ENCODE results near the gene CPSF3.
"Not testable (repeated sequence)": the region's sequence is repeated elsewhere in the genome, so short reads cannot be mapped to it uniquely, and the experiment has no call there.

The CPSF3 gene

DNA sequence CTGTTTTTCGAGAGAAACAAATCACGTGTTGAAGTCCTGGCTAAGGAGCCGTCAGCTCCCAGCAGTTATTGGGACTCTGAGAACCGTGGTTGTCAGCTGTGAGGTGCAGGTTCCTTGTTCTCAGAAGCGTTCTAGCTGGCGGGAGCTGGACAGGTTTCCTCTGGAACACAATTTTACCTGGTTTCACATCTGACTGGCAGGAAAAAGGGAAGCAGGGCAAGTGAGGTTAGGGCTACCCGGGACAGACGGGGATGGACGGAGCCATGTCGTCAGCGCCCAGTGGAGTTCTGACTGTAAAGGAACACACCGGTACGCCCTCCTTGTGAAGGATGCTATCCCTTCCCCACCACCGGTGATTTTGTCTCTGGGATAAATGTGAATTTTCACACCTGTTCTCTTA lies 26.3 kb upstream of the CPSF3 start:
- DNase-seq, result no peak

GRCh38 chr2:9398251-9398650 lies 25.2 kb upstream of the CPSF3 start:
- not testable (repeated sequence) for DNase-seq

DNA sequence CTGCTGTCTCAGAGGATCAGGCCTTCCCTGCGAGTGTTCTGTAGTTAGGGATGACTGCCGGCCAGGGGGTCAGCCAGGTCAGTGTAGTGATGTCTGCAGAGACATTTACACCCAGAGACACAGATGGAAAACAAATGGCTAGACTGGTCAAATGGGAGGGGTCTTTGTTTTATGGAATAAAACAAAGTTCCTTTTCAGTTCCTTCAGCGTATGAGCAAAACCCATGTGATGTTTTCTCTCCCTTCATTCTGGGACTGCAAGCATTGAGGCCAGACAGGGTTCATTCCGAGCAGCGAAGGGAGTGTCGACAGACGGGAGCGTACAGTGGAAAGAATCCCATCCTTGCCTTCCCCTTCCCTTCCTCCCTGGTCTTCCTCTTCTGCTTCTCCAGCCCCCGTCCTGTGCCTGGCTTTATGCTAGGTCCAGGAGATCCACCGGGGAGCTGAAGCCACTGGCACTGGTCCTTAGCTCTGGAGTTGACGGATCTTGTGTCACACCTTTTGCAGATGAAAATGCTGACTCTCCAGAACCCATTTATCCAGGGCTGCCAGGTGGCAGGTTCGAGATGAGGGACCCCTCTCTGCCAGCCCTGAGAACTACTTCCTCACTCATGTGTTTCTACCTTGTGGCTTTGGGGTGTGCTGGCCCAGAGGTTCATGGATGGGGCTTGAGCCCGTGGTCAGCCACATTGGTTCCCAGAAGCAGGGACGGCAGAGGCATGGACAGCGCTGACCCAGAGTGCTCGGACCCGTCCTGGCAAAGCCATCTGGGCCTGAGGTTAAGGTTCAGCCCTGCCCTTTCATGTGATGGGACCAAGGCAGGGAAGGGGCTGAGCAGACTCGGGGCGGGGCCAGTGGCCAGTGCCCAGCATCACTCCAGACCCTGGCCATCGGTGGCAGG lies 24.3 kb upstream of the CPSF3 start:
- DNase-seq, result no peak

DNA sequence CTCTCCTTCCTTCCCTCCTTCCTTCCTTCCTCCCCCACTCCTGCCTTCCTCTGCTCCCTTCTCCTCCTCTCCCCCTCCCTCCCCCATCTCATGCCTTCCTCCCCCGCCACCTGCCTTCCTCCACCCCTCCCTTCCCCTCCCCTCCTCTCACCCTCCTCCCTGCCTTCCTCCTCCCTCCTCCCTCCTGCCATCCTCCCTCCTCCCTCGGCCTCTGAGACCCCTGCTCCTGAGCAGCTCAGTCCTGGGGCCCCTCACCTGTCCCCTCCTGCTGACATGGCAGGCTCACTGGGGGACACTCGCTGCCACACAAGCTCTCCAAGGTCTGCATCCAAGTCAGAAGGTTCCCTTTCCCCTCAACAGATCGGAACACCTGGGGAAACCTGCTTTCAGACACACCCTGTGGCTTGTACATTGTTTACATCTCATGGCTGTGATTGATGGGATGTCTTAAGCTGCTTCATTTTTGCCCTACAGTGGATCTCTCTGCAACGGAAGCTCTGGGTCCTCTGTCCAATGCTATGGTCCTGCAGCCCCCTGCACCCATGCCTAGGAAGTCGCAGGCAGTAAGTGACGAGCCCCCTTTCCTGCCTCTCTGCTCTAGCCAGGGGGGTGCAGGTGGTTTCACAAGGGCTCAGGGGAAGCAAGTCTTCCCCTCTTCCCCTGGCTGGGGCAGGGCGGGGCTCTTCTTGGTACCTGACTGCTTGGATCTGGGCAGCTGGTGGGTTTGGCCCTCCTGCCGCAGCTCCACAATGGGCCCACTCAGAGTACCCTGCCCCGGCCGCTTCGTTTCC lies 23.0 kb upstream of the CPSF3 start:
- no peak for DNase-seq

GRCh38 chr2:9401059-9401547 lies 22.4 kb upstream of the CPSF3 start:
- DNase-seq, result no peak

- no peak for DNase-seq
These were observed 21.6 kb upstream of the CPSF3 start for GRCh38 chr2:9401646-9402371.

DNA sequence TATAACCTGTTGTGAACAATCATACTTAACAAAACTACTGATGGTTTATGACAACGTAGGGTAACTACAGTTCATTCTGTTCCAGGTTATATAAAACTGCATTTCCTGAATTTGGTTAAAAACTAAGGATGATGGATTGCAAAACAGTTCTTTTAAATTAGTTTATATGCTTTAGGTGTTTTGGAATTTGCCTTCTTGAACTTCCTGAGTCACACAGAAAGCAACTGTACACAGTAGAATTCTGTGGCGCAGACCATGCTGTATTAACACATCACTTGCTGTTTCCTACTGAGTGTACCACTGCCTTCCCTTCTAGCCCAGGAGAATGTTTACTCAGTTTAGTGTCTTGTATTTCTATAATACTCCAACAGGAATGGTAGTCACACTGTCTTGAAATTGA lies 19.5 kb upstream of the CPSF3 start:
- no peak for DNase-seq

DNA sequence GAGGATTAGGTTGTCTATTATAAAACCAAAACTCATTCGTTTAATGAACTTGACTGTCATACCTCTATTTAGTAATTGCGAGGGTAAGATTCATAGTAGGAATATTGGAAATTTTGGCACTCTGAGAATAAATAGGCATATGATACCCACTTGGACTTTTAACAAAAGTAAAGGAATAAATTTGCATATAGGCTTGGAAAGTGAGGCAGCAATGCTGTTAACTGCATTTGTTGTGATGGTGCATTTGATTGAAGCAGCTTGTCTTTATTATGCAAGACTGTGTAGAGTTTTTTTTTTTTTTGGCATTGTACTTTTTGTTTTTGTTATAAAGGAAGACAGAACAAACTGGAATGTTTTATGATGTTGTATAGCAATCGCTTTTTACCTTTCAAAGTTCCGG lies 19.0 kb upstream of the CPSF3 start:
- no peak for DNase-seq

DNA sequence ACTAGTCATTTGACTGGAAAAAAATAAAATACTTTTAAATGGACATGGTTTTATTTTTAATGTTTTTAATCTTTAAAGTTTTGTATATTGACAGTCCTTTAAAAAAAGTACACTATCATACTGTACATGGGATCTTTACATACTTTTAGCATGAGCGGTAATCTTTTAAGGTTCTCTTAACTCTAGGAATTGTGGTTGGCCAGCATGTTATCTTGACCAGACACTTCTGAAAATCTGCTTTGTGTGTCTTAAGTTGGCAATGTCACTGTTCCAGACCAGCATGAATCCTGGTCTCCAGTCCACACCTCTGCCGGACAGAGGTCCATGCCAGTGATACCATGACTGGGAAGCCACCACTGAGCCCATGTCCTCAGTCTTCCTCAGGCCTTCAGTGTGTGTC lies 17.8 kb upstream of the CPSF3 start:
- DNase-seq, result no peak

GRCh38 chr2:9406529-9407362 lies 16.7 kb upstream of the CPSF3 start:
- no peak for DNase-seq

DNA sequence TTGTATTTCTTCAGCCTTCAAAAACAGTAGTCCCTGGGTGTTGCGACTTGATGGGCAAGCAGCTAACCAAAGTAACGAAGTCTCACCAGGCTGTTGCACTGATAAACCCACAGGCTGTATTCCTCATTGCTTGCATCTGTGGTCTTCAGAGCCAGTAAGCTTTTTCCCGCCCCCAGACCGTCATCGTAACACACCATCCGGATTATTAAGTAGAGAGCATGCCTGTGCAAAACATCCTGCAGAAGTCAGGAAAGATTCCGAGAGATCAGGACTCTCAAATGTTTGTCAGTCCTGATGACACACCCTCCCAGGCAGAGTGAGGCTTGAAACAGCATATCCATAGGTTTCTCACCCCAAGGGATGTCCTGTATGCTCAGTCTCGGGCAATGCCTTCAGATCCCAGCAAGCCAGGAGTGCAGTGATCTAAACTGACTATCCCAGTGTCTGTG lies 16.1 kb upstream of the CPSF3 start:
- no peak for DNase-seq

DNA sequence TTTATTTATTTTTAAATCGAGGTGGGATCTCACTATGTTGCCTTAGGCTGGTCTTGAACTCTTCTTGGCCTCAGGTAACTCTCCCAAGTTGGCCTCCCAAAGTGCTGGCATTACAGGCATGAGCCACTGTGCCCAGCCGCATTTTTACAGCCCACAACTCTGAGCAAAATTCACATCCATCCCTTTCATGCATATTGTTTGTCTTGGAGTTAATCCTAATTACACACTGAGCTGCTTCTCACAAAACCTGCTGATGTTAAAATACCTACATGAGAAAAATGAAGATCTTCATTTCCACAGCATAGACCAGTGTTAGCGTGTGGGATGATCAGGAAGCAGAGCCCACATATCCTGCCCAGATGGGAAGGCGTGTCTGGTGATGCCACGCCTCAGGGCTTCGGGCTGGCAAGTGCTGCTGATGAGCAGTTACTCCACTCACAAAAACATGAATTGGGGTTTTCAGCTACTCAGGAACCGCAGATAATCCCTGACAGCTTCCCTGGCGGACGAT lies 14.8 kb upstream of the CPSF3 start:
- DNase-seq, result no peak

DNA sequence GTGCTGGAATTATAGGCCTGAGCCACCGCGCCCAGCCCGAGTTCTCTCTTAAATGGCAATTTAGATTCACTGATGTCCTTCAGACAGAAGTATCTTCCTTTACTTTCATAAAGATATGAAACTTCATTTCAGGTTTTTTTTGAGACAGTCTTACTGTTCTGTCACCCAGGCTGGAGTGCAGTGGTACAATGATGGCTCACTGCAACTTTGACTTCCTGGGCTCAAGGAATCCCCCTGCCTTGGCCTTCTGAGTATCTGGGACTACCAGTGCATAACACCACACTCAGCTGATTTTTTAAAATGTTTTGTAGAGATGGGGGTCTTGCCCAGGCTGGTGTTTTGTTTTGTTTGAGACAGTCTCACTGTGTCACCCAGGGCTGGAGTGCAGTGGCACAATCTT lies 13.3 kb upstream of the CPSF3 start:
- no peak for DNase-seq

DNA sequence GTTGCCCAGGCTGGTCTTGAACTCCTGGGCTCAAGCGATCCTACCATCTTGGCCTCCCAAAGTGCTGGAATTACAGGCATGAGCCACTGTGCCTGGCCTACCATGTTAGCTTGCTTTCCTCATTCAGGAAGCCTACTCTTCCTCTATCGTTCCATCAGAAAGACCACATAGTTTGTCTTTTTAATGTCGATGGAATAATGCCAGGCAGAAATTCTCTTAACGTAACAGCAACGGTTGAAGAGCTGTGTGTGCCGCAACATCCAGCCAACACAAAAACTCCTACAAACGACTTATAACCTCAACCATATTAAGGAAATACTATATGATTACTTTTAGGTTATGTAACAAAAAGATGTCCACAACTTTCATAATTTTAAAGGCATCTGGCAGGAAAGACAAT lies 10.7 kb upstream of the CPSF3 start:
- DNase-seq, result no peak

DNA sequence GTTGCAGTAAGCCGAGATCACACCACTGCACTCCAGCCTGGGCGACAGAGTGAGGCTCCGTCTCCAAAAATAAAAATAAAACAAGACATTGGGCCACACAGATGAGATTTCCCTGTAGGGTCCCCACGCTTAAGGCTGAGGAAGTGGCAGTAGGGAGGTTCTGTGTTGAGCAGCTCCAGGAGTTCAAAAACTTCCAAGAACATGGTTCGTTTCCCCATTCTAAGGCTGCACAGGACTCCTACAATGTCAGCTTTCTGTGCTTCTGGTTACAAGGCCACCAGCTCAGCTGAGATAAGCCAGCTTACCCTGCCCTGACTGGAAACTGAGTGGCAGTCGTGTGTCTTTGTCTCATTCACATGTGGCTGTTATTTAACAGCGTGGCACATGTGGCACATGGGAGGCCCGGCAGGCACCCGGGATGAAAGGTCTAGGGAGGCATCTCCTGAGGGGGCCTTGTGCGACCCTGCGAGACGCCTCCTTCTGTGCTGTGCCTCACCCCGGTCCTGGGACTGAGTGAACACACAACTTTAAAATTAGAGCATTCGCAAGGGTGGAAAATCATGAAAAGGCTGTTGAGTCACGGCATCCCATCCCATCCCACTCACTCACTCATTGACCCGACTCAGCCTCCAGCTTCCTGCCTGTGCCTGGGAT lies 7.8 kb upstream of the CPSF3 start:
- no peak for DNase-seq

GRCh38 chr2:9416267-9416961 lies 7.0 kb upstream of the CPSF3 start:
- DNase-seq, result no peak

DNA sequence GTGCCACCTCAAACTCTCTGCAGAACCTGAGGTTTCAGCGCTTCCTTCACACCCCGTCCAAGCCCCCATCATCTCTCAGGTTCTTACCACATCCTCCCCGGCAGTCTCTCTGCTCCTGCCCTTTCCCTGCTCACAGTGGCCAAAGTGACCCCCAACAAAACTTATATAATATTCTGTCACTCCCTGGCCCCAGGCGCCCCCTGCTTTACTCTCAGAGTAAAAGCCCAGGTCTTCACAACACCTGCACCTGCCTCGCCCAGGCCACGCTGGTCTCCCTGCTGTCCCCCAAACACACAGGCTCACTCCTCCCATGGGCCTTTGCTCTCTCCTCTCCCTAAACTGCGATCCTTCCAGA lies 6.5 kb upstream of the CPSF3 start:
- no peak for DNase-seq

- no peak for DNase-seq
These were observed 5.7 kb upstream of the CPSF3 start for GRCh38 chr2:9417725-9418124.

DNA sequence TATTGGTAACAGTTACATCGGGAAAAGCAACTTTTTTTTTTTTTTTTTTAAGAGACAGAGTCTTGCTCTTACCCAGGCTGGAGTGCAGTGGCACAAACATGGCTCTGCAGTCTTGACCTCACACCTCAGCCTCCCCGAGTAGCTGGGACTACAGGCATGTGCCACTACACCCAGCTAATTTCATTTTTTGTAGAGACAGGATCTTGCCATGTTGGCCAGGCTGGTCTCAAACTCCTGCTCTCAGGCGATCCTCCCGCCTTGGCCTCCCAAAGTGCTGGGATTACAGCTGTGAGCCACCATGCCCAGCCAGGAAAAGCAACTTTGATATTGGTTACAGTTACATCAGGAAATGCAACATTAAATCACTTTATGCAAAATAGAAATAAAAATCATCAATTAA lies 4.7 kb upstream of the CPSF3 start:
- no peak for DNase-seq

DNA sequence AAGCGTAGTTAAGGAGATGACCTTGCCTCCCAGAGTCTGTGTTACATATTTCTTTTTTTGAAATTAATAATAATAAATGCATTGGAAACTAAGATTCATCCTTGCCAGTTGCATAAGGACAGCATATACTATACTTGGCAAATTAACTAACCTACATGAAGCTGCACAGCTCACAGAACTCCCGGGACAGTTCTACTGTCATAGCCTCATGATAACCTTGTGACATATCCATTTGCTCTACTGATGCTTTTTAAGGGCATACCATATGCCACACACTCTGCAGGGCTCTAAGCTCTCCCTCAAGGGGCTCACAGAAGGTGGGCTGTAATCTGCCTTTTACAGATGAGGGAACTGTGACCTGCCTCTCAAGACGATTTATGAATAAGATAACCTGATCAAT lies 3.9 kb upstream of the CPSF3 start:
- DNase-seq, result no peak

GRCh38 chr2:9420495-9420894 lies 3.0 kb upstream of the CPSF3 start:
- DNase-seq, result no peak
